Uterus (tissue), 4 donors: ENCODE measurements around the gene KLC4. TPM values are rescaled to one million over a fixed set of nuclear protein-coding genes. Genes with fewer than 3 reads are reported as not detected.

Experiments used
- DNase-seq, 2 donors: peaks; one replicate each; pipeline ENCODE4 v3.0.0-alpha.2; 2019 to 2020
- H3K27ac ChIP-seq, 2 donors: fragments of 200-600 bp; sonication (generic); 1 replicate in 1 of 2; 2 replicates in 1 of 2; pipeline ENCODE4 v1.5.1; 2016 to 2018
- H3K27me3 ChIP-seq, 2 donors: fragments of 200-600 bp; sonication (generic); one replicate each; pipeline ENCODE4 v1.5.1; 2018 to 2019; ENCODE audit warnings: control low read depth in 1 of 2
- H3K36me3 ChIP-seq, 2 donors: fragments of 200-600 bp; sonication (generic); one replicate each; pipeline ENCODE4 v1.5.1; 2019; ENCODE audit warnings: control low read depth in 1 of 2
- H3K4me1 ChIP-seq, 2 donors: fragments of 200-600 bp; sonication (generic); one replicate each; pipeline ENCODE4 v1.5.1; 2018 to 2019; ENCODE audit warnings: control low read depth in 1 of 2
- H3K4me3 ChIP-seq, 2 donors: fragments of 200-600 bp; sonication (generic); 1 replicate in 1 of 2; 2 replicates in 1 of 2; pipeline ENCODE4 v1.5.1; 2018 to 2019; ENCODE audit warnings: mild to moderate bottlenecking in 1 of 2
- H3K9me3 ChIP-seq, 2 donors: fragments of 200-600 bp; sonication (generic); one replicate each; pipeline ENCODE4 v1.5.1; 2019; ENCODE audit warnings: control low read depth in 1 of 2
- CTCF ChIP-seq, 4 experiments: fragments of 200-600 bp in 2 of 4; fragments of 450-650 bp in 2 of 4; sonication (generic) in 2 of 4; IDR thresholded peaks; one replicate each; pipeline ENCODE4 v1.5.1; 2016 to 2019; ENCODE audit warnings: antibody characterized with exemption in 4 of 4, mild to moderate bottlenecking in 2 of 4, moderate library complexity in 1 of 4
- POLR2A ChIP-seq, 2 donors: fragments of 450-650 bp; IDR thresholded peaks; one replicate each; pipeline ENCODE4 v1.6.1; 2016; ENCODE audit warnings: antibody characterized with exemption in 2 of 2, mild to moderate bottlenecking in 1 of 2, moderate library complexity in 1 of 2
- intact Hi-C: fragments of 100-400 bp; cut with DNase I; formaldehyde crosslinking; loops from one replicate; pipeline ENCODE4 v1.15.1; 2023; ENCODE audit warnings: low total_unique reads
- total RNA-seq, 4 donors: library from RNA; depleted of rRNA in 3 of 4; stranded (reverse); fragments of >200 nt in 3 of 4; gene quantifications; one replicate each; pipeline versions ENCODE4 v1.1.0 to v1.2.4, GENCODE V29; 2014 to 2023
- donor health status: DM: yes; HTN: yes; CAD: no.

Gene KLC4
- total RNA-seq, 4 donors from 2014 or later, result 2.8 to 30.6 (median 27.2) TPM

GRCh38 chr6:43120944-43121913 is 61.8 kb downstream of the KLC4 start:
- H3K27me3 ChIP-seq, result no peaks in the 10 kb centered on the region
- intact Hi-C loops, result loop anchor here (10.0 kb wide), 1 partner anchor 46 kb away; the partner anchor contains the start of gene PTK7

GRCh38 chr6:43122146-43122545 is 62.7 kb downstream of the KLC4 start:
- no peaks in the 10 kb centered on the region for H3K9me3 ChIP-seq
- TF ChIP-seq POLR2A (IDR thresholded peaks at IDR 0.05), result no peak
- TF ChIP-seq CTCF (IDR thresholded peaks at IDR 0.05), result no peak
- intact Hi-C loops, result loop anchor here (10.0 kb wide), 1 partner anchor 47 kb away; the partner anchor contains the start of gene PTK7
- no peaks in the 10 kb centered on the region for H3K27me3 ChIP-seq
- H3K36me3 ChIP-seq, result no peaks in the 10 kb centered on the region
- DNase-seq, result no peak
- H3K27ac ChIP-seq, result peak overlapping the region; percentile 78 to 86
- no peak overlapping the region for H3K4me3 ChIP-seq
- H3K4me1 ChIP-seq, result peaks cover 4 to 22% of the 10 kb centered on the region in 2 donors

More at GRCh38 chr6:43120944-43121913, 61.8 kb downstream of the KLC4 start:
- peak; percentile 84 to 93 for DNase-seq
- Histone ChIP-seq H3K36me3 (no peaks in the 10 kb centered on the region), H3K27ac (peak overlapping the region; percentile 78 to 86), H3K9me3 (no peaks in the 10 kb centered on the region), H3K4me3 (no peak overlapping the region), H3K4me1 (peaks cover 4 to 22% of the 10 kb centered on the region in 2 donors)
- TF ChIP-seq CTCF (IDR thresholded peaks at IDR 0.05) (peak in 1 of 4 experiments; percentile 10), POLR2A (IDR thresholded peaks at IDR 0.05) (no peak)

- no peak for DNase-seq
- no peaks in the 10 kb centered on the region for H3K36me3 ChIP-seq
- H3K9me3 ChIP-seq, result no peaks in the 10 kb centered on the region
- no peak overlapping the region for H3K4me3 ChIP-seq
- peaks cover 4 to 26% of the 10 kb centered on the region in 2 donors for H3K4me1 ChIP-seq
- intact Hi-C loops, result loop anchor here (10.0 kb wide), 1 partner anchor 49 kb away; the partner anchor contains the start of gene PTK7
- TF ChIP-seq CTCF (IDR thresholded peaks at IDR 0.05), result no peak
- no peaks in the 10 kb centered on the region for H3K27me3 ChIP-seq
- peak overlapping the region; percentile 78 to 86 for H3K27ac ChIP-seq
Observed at GRCh38 chr6:43123461-43124314, 64.3 kb downstream of the KLC4 start.

GRCh38 chr6:43124481-43124880 is 65.0 kb downstream of the KLC4 start:
- intact Hi-C loops, result loop anchor here (10.0 kb wide), 1 partner anchor 50 kb away; the partner anchor contains the start of gene PTK7
- H3K9me3 ChIP-seq, result no peaks in the 10 kb centered on the region
- no peak overlapping the region for H3K4me3 ChIP-seq
- DNase-seq, result no peak
- H3K36me3 ChIP-seq, result no peaks in the 10 kb centered on the region
- TF ChIP-seq CTCF (IDR thresholded peaks at IDR 0.05) (no peak), POLR2A (IDR thresholded peaks at IDR 0.05) (no peak)
- peak overlapping the region; percentile 78 to 86 for H3K27ac ChIP-seq
- no peaks in the 10 kb centered on the region for H3K27me3 ChIP-seq
- H3K4me1 ChIP-seq, result peaks cover 4 to 34% of the 10 kb centered on the region in 2 donors

Other genes with a start within 250 kb of the KLC4 start
- gene RPL7L1, start 180.0 kb upstream of the KLC4 start, total RNA-seq, result 100 to 1,000 TPM in 1 of 4 donors, 10 to 100 TPM in 3; 62.9 to 123 (median 82.1) TPM
- gene PTCRA, start 143.6 kb upstream of the KLC4 start, total RNA-seq, result 1 to 10 TPM in 1 of 4 donors, not detected in 3; 2.0 TPM
- 100 to 1,000 TPM in 1 of 4 donors, 10 to 100 TPM in 3; 23.2 to 130 (median 39.1) TPM for gene CNPY3, start 130.2 kb upstream of the KLC4 start, total RNA-seq
- 1 to 10 TPM in 1 of 4 donors, not detected in 3; 1.7 TPM for gene GNMT, start 98.9 kb upstream of the KLC4 start, total RNA-seq
- 10 to 100 TPM; 19.2 to 38.2 (median 23.1) TPM for gene PEX6, start 80.5 kb upstream of the KLC4 start, total RNA-seq
- 10 to 100 TPM; 28.7 to 43.8 (median 36.4) TPM for gene PPP2R5D, start 75.1 kb upstream of the KLC4 start, total RNA-seq
- gene MEA1, start 45.7 kb upstream of the KLC4 start, total RNA-seq, result 10 to 100 TPM; 39.1 to 81.7 (median 43.2) TPM
- 100 to 1,000 TPM in 1 of 4 donors, 10 to 100 TPM in 3; 19.7 to 152 (median 56.8) TPM for gene KLHDC3, start 45.4 kb upstream of the KLC4 start, total RNA-seq
- gene RRP36, start 38.0 kb upstream of the KLC4 start, total RNA-seq, result 10 to 100 TPM; 30.5 to 57.2 (median 45.9) TPM
- 10 to 100 TPM in 2 of 4 donors, 1 to 10 TPM in 2; 6.4 to 65.1 (median 18.9) TPM for gene CUL7, start 5.8 kb upstream of the KLC4 start, total RNA-seq
- 10 to 100 TPM; 14.4 to 44.4 (median 16.1) TPM for gene MRPL2, start 197 bp upstream of the KLC4 start, total RNA-seq
- 100 to 1,000 TPM in 3 of 4 donors, 10 to 100 TPM in 1; 53.8 to 247 (median 153) TPM for gene PTK7, start 16.7 kb downstream of the KLC4 start, total RNA-seq
- gene SRF, start 111.6 kb downstream of the KLC4 start, total RNA-seq, result 100 to 1,000 TPM in 1 of 4 donors, 10 to 100 TPM in 3; 18.2 to 109 (median 36.9) TPM
- gene CUL9, start 122.6 kb downstream of the KLC4 start, total RNA-seq, result 10 to 100 TPM; 31.0 to 52.6 (median 38.8) TPM
- 10 to 100 TPM; 23.4 to 68.4 (median 33.2) TPM for gene DNPH1, start 169.8 kb downstream of the KLC4 start, total RNA-seq
- under 1 TPM in 2 of 4 donors, not detected in 2; 0.06 to 0.14 TPM for gene TTBK1, start 183.8 kb downstream of the KLC4 start, total RNA-seq
- gene SLC22A7, start 238.6 kb downstream of the KLC4 start, total RNA-seq, result not detected
- gene CRIP3, start 249.2 kb downstream of the KLC4 start, total RNA-seq, result 1 to 10 TPM in 2 of 4 donors, not detected in 2; 1.5 to 2.7 TPM